Testis (tissue), 2 donors: ENCODE results near the gene COPG1.
A peak's percentile ranks its signal among the peaks of the same experiment; 100 is the strongest.

Experiments
- POLR2A ChIP-seq: fragments of 450-650 bp; IDR thresholded peaks from one replicate; pipeline ENCODE4 v1.6.1; 2017; ENCODE audit warnings: antibody characterized with exemption, mild to moderate bottlenecking, moderate library complexity
- TF ChIP-seq, protein P1 (sequence below), 3 experiments: fragments of 450-650 bp in 2 of 3; fragments of 200-600 bp in 1 of 3; sonication (generic) in 1 of 3; IDR thresholded peaks; one replicate each; pipeline ENCODE4 v1.5.1; 2016 to 2019; ENCODE audit warnings: antibody characterized with exemption in 3 of 3, mild to moderate bottlenecking in 2 of 3, moderate library complexity in 1 of 3

DNA sequence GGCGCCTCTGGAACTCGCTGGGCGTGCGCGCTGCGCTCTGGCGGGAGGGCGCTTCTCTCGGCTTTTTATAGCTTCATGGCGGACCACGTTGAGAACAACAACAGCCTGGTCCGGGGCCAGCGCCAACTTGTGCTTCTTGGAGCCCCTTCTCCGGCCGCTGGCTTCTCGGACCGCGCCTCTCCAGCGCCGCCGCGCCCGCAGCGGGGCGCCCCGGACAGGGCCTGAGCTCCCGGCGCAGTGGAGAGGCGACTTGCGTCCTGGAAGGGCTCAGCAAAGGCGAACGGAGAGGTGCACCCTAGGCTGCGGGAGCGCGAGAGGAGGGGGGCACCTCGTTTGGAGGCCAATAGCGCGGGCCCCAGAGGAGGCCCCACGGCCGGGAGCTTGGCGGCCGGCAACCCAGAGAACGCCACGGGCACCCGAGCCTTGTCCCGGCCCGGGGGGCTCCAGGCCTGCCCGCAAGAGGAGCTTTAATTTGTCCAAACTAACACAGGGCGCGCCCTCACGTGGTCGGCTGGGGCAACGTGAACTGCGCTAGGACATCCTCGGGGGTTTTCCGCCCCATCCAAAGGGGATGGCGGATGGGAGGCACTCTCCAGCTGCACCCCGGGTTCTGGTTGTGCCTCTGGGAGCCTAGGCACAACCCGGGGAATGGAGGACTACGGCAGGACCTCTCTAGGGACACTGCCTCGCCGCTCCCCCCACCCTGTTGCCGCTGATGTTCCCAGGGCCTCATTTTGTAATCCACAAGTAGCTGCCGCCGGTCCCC is 67.0 kb downstream of the COPG1 start:
- TF ChIP-seq, protein P1, sequence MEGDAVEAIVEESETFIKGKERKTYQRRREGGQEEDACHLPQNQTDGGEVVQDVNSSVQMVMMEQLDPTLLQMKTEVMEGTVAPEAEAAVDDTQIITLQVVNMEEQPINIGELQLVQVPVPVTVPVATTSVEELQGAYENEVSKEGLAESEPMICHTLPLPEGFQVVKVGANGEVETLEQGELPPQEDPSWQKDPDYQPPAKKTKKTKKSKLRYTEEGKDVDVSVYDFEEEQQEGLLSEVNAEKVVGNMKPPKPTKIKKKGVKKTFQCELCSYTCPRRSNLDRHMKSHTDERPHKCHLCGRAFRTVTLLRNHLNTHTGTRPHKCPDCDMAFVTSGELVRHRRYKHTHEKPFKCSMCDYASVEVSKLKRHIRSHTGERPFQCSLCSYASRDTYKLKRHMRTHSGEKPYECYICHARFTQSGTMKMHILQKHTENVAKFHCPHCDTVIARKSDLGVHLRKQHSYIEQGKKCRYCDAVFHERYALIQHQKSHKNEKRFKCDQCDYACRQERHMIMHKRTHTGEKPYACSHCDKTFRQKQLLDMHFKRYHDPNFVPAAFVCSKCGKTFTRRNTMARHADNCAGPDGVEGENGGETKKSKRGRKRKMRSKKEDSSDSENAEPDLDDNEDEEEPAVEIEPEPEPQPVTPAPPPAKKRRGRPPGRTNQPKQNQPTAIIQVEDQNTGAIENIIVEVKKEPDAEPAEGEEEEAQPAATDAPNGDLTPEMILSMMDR (IDR thresholded peaks at IDR 0.05), result peak in 2 of 3 experiments; percentile 42 to 58
- TF ChIP-seq POLR2A, result peak; percentile 81
